GM19193 (cell line): ENCODE data around the gene LMO1.

ENCODE experiments used
- POLR2A ChIP-seq: IDR thresholded peaks from 4 replicates; pipeline ENCODE4 v1.6.1; 2011; ENCODE audit not compliant: insufficient read depth, insufficient read length; ENCODE audit errors: extremely low read depth

Gene LMO1

DNA sequence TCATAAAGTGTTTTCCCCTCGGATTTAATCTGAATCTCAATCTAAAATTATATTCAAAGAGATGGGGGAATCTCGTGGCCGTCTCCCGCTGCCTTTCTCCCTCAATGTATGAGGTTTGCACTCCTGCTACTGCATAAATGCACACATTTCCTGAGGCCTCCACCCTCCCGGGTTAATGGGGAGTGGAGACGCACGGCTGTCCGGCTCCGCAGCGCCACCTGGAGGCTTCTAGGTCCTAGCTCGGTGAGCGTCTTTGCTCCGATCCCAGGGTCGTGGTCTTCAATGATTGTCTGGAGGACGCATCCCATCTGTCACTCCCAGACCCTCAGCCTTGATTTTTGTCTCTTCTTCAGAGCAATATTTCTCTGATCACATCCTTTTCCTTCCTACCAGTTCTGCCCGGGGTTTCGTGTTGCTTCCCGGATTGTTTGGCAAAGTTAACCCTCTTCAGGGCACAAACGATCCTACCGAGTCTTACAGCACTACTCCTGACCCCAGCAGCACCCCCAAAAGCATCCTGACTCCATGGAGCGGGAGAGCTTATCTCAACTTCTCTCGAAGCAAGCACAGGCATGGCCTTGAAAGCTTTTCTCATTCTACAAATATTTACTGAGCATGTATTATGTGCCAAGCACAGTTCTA lies at the start of gene LMO1:
TSS of gene LMO1 (minus strand) at position 110 of the 642 bp plus-strand sequence. CDS start 516 bp downstream, outside the sequence.
- no peak for TF ChIP-seq POLR2A

GRCh38 chr11:8312986-8313385 lies 49.3 kb upstream of the LMO1 start:
- TF ChIP-seq POLR2A = no peak

DNA sequence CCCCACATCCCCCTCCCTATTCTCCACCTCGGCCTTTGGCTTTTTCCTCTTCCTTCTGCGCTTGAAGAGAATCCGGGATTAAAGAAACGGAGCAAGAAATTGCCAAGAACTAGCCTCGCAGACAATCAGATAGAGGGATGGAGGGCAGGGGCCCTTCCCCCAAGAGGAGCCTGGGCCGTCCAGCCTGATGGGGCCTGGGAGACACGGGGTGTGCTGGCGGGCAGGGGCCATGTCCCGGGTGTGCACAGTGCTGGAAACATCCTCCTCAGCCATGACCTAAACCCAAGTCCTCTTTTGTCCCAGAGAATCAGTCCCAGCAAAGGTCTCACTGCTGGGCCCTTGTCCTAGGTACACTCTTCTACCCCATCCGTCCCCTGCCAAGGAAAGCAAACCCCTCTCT lies 47.7 kb upstream of the LMO1 start:
- TF ChIP-seq POLR2A = no peak

DNA sequence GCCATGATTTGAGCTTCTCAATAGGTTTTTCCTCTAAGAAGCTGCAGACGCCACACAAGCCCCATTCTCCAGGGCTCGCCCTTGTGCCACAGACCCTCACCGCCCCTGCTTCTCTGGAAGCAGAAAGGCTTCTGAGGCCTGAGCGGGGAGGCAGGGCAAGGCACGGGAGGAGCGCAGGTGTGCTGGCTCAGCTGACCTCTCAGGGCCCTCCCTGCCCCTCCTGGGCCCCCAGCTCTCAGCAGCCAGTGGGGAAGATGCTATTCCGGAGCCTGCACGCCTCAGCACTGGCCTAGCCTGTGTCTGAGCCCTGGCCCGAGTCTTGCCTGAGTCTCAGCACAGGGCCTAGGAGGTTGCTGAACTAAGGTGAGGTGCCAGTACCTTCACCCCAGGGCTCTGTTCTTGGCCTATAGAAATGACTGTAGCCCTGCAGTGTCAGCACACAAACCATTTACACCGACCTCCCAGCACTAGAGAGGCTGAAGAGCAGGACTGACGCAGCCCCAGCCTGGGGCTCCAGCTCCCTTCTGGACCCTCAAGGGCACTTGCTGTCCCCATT lies 47.1 kb upstream of the LMO1 start:
- TF ChIP-seq POLR2A = no peak

DNA sequence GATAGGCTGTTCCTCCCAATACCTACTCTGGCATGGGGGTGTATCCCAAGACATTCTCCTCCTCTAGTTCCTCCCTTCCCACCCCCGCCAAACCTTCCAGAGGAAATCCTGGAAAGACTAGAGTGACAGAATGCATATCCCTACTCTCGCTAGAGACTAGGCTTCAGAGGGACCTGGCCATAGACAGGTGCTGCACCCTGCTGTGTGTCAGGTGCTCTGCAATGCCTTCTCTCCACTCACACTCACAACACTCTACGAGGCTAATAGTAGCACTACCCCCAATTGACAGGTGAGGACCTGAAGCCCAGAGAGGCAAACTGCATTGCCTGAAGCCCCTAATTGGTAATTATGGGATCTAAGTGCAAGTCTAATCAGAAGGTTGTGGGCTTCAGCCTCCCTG lies 46.2 kb upstream of the LMO1 start:
- TF ChIP-seq POLR2A = no peak

DNA sequence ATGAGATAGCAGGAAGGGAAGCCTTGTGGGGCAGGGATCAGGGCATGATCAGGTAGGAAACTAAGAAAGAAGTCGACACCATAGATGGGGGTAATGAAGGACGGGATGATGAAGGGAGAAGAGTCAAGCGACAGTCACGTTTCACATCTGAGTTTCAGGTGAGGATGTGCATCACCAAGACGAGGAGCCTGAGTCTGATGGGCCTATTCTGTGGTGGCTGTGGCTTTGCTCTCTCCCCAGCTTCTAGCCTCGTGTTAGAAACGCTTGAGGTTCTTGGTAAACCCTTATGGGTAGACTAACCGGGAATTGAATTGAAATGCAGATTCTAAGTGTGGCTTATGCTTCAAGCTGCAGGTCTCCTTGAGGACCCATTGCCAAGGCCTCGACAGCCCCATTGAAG lies 45.6 kb upstream of the LMO1 start:
- TF ChIP-seq POLR2A = no peak

DNA sequence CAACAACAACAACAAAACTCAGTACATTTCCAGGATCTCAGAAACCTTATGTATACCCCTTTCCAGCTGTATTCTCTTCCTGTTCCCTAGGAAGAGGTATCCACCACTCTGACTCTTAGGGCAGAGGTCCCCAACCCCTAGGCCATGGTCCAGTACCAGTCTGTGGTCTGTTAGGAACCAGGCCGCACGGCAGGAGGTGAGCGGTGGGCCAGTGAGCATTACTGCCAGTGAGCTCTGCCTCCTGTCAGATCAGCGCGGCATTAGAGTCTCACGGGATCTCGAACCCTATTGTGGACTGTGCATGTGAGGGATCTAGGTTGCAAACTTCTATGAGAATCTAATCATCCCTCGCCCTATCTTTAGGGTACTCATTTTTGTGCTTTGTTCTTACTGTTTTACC lies 43.9 kb upstream of the LMO1 start:
- no peak for TF ChIP-seq POLR2A

- no peak for TF ChIP-seq POLR2A
Observed at GRCh38 chr11:8301622-8302021, 37.9 kb upstream of the LMO1 start.

DNA sequence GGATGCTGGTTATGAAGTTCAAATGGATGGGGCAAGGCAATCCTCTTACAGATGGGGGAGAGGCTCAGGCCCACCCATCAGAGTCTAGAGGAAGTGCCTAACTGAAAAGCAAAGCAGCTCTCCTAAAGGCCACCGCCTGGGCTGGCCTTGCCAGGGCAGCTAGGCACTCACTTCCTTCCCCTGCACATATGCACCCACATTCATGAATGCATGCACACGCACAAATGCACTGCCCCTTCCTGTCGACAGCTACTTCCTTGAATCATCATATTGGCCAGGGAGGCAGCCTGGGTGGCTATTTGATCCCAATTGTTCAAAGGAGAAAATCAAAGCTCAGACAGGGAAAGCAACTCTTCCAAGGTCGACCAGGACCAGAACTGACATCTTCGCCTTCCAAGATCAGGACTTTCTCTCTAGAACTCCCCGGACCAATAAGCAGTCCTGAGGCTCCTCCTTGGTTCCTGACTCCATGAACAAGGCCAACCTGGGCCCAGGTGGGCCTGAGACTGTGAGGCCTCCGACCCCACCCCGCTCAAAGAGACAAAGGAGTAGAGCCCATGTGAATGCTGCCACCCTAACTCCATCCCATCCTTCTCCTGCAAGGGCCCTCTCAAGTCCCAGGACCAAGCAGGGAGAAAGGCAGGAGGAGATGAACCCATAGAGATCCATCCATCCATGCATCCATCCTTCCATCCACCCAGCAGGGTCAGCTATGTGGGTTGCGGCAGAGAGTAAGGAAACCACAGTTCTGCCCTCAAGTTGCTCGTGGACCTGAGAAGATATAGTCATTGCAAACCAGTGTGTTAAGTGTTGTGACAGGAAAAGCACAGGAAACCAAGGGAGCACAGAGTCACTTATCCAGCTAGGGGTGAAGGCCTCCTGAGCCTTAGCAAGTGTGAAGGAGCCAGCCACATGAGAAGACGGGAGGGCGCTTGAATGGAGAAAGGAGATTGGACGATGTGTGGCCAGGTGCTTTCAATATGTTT lies 35.4 kb upstream of the LMO1 start:
- no peak for TF ChIP-seq POLR2A

- TF ChIP-seq POLR2A = no peak
Observed at GRCh38 chr11:8297781-8298440, 34.2 kb upstream of the LMO1 start.

- TF ChIP-seq POLR2A = no peak
Observed at GRCh38 chr11:8296872-8297271, 33.2 kb upstream of the LMO1 start.

GRCh38 chr11:8296038-8296649 lies 32.5 kb upstream of the LMO1 start:
- no peak for TF ChIP-seq POLR2A

- TF ChIP-seq POLR2A = no peak
Observed at GRCh38 chr11:8294251-8294935, 30.7 kb upstream of the LMO1 start.

GRCh38 chr11:8293171-8293570 lies 29.5 kb upstream of the LMO1 start:
- TF ChIP-seq POLR2A = no peak
